ENCODE measurements around the gene ZFYVE28.
"Not testable (repeated sequence)": the region's sequence is repeated elsewhere in the genome, so short reads cannot be mapped to it uniquely, and the experiment has no call there.

ZFYVE28 gene

DNA sequence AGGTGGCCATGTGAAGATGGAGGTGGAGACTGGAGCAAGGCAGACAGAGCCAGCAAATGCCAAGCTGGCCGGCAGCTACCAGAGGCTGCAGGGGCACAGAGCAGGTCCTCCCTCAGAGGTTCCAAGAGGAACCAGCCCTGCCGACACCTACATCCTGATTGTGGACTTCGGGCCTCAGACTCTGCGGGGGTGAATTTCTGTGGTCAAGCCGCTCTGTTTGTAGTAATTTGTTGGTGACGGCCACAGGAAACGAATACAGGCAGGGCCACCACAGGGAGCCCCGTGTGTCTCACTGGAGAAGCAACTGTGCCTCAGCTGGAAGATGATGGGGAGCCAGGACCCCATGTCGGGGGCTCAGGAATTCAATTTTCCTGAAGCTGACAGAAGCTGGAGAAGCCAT lies 28.3 kb downstream of the ZFYVE28 start:
- DNase-seq (ENCODE audit: low spot score): no peak

GRCh38 chr4:2389691-2390090 lies 28.8 kb downstream of the ZFYVE28 start:
- no peak for DNase-seq (ENCODE audit: low spot score)

DNA sequence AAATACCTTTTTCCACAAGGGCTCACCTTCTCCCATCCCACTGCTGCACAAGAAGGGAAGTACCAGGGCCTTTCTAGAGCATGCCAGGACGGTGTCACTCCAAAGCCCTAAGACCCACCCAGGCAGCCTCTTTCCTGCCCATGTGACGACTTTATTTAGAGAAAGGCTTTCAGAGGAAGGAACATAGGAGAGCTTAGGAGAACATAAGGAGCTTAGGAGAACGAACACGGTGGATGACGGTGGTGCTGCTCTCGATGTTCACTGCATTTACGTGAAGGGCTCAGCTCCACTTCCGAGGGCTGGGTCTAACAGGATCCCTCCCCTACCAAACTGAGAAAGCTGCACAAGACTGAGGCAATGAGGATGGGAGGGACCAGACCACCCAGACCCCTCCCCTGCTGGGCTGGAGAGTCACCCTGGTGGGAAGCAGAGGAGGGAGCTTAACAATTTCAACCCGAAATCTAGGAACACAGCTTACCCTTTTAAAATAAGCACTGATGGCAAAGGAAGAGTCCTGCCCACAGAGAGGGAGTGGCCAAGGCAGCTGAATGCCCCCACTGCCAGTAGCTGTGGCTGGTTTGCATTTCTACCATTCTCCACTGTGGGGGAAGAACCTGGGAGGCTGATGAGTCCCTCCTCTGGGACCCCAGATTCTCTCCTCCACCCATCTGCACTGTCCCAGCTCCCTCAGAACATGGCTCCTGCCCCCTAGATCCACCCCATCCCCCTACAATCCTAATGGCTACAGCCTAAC lies 29.8 kb downstream of the ZFYVE28 start:
- no peak for DNase-seq (ENCODE audit: low spot score)

DNA sequence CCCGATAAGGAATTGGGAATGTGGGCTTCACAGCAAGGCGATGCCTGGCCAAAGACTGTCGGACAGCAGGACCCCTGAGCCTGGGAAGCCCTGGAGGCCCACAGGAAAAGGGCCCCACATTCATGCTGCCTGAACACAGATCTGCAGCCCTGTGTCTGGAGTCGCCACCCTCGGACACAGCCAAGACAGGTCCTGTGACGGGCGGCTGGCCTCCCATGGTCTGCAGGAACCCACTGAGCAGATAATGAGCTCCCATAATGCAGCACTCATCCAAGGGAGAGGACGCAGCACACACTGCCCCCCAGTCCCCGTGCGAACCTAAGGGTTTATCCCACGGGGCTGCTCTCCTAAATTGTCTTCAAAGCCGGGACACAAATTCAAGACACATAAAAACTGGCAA lies 30.6 kb downstream of the ZFYVE28 start:
- no peak for DNase-seq (ENCODE audit: low spot score)

DNA sequence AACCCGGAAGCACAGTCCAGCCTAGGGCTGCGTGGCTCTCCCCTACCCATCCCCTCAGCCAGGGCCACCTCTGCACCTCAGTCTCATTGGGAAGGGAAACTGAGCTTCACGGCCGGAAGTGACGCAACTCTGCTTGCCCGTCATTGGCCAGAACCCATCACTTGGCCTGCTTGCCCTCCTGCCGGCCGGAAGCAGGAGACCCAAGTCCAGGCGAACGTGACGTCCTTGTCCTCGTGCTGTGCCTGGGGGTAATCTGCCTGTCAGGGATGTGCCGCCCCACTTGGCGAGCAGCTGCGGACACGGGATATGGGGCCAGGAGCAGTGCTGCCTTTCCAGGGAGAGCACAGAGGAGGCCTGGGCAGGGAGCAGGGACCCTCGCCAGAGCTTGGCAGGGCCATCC lies 31.2 kb downstream of the ZFYVE28 start:
- DNase-seq (ENCODE audit: low spot score): no peak

- DNase-seq (ENCODE audit: low spot score): no peak
These were observed 31.7 kb downstream of the ZFYVE28 start for GRCh38 chr4:2386717-2387116.

DNA sequence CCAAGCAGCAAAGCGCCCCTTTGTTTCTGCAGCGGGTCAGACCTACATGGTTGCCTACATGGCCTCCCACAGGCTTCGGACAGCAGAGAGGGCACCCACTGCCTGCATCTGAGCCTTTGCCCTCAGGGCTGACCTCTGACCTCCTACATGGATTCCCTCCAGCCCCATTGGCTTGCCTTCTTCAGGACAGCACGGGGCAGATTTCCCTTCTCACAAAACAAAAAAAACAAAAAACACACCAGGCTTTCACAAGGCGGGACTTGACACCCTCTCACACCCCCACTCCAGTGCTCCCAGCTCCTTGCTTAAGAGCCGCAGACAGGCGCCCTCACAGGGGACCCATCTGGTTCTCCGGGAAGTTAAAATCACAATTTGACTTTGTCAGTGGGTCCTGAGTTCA lies 32.9 kb downstream of the ZFYVE28 start:
- DNase-seq (ENCODE audit: low spot score): no peak

DNA sequence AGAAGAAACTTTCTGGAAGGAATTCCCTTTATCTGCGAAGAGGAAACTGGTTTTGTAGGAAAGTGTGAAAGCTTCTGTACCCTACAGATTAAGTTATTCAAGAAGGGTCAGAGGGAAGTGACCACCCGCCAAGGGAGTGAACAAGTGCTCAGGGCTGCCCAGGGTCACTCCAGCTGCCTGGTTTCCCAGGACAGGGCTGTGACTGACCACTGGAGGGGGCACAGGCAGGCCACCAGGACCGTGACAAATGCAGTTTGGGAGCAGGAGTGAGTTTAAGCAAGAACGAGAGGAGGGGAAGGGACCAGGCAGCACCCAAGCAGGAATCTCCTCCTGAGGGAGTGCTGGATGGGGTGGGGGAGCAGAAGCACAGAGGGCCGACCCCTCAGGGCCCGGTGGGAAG lies 34.2 kb downstream of the ZFYVE28 start:
- DNase-seq (ENCODE audit: low spot score): no peak

- DNase-seq (ENCODE audit: low spot score): no peak
These were observed 34.7 kb downstream of the ZFYVE28 start for GRCh38 chr4:2383760-2384159.

DNA sequence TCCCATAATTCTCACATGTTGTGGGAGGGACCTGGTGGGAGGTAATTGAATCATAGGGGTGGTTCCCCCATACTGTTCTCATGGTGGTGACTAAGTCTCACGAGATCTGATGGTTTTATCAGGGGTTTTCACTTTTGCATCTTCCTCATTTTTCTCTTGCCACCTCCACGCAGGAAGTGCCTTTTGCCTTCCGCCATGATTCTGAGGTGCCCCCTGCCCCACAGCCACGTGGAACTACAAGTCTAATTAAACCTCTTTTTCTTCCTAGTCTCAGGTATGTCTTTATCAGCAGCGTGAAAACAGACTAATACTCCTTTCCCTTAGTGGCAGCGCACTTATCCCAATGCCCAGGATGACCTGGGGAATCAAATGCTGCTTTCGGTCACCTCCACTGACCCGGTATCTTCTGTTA lies 35.2 kb downstream of the ZFYVE28 start:
- not testable (repeated sequence) for DNase-seq (ENCODE audit: low spot score)

GRCh38 chr4:2382769-2383202 lies 35.7 kb downstream of the ZFYVE28 start:
- not testable (repeated sequence) for DNase-seq (ENCODE audit: low spot score)

GRCh38 chr4:2380589-2380988 lies 37.9 kb downstream of the ZFYVE28 start:
- DNase-seq (ENCODE audit: low spot score): not testable (repeated sequence)

DNA sequence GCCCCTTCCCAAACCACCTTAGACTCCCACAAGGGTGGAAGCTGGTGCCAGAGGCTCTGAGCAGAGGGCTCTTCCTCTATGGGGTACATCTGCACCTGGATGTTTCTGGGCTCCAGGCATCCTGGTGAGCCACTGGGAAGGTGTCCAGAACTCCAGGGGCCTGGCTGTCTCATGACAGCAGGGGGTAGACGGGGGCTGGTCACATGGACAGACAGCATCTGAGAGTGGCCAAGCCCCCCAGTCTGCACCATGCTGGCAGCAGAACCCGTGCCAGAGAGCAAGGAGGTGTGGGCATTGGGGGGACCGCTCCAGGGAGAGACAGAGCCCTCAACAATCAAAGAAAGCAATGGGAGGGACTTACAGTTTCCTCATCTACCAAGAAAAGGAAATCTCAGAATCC lies 39.5 kb downstream of the ZFYVE28 start:
- DNase-seq (ENCODE audit: low spot score): no peak

- DNase-seq (ENCODE audit: low spot score): no peak
These were observed 40.0 kb downstream of the ZFYVE28 start for GRCh38 chr4:2378401-2378800.

DNA sequence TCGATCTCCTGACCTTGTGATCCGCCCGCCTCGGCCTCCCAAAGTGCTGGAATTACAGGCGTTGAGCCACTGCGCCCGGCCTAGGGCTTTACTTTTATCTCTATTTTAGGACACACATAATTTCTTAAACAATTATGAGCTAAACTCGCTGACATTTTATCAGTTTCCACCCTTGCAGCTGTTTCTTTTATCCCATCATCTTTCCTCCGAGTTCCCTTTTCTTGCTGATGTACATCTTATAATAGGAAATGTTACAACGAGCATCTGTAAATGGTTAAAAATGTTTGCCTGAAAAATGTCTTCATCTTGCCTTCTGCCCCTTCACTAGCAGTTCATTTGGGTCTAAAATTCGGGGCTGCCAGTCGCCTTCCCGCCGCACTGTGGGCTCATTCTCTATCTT lies 41.2 kb downstream of the ZFYVE28 start:
- DNase-seq (ENCODE audit: low spot score): no peak

DNA sequence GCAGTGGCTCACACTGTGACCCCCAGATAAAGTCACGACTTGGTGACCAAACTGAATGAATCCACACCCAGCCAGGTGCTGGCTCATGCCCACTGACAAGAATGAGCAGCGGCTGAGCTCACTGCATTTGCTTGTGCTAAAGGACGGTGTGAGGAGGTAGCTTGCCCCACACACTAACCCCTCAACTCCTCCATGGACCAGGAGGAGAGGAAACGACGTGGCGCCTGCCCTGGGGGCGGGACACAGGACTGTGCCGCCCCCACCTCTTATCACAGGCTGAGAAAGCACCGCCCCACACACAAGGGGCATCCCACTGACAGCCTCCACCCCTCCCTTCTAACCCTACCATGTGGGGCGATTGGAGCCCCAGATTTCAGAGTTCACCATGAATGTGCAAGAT lies 43.0 kb downstream of the ZFYVE28 start:
- DNase-seq (ENCODE audit: low spot score): no peak

DNA sequence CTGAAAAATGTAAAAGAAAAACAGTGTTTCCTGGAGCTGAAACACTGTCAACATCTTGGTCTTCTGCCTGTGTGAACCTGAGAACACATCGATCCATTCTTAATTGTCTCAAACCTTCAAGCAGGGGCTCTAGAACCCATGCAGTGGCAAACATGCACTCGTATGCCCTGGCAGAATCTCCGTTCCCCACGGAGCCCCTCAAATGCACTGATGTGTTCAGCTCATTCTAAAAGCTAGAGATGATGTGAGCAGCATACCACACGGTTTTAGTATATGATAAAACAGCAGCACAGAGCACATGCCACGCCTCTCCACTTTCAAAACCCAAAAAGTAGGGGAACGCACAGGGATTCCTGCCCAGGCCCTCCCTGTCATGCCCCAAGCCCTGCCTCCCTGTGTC lies 44.9 kb downstream of the ZFYVE28 start:
- no peak for DNase-seq (ENCODE audit: low spot score)

GRCh38 chr4:2372488-2373030 lies 45.9 kb downstream of the ZFYVE28 start:
- DNase-seq (ENCODE audit: low spot score): no peak

GRCh38 chr4:2371765-2372487 lies 46.5 kb downstream of the ZFYVE28 start:
- DNase-seq (ENCODE audit: low spot score): no peak

DNA sequence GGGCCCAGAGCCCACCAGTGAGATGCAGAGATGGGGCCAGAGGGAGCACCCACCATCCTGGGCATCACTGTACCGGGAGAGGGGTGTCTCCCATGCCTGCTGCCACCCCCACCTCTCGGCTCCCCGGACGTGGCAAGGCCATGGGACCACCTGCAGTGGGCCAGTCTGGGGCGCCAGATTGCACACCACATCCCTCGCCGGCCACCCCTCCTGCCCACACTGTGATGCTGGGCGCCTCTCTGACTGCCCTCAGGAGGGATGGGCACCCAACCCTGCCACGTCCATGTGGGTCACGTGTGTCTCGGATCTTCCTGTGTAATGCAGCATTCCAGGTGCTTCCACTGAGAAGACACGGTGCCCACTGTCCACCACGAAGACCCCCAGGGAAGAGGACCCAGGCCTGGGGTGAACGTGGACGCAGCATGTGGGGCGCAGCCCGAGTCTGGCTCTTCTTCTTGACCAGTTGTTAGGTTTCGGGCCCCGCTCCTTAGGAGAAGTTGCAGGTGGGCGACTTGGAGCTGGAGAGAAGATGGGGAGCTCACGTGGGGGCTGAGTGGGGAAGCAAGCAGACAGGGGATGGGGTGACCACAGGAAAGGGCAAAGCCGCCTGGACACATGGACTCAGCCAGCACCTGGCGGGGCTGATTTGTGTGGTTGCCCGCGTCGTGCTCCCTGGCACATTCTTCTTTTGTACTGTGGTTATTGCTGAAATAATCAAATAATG lies 47.7 kb downstream of the ZFYVE28 start:
- no peak for DNase-seq (ENCODE audit: low spot score)

DNA sequence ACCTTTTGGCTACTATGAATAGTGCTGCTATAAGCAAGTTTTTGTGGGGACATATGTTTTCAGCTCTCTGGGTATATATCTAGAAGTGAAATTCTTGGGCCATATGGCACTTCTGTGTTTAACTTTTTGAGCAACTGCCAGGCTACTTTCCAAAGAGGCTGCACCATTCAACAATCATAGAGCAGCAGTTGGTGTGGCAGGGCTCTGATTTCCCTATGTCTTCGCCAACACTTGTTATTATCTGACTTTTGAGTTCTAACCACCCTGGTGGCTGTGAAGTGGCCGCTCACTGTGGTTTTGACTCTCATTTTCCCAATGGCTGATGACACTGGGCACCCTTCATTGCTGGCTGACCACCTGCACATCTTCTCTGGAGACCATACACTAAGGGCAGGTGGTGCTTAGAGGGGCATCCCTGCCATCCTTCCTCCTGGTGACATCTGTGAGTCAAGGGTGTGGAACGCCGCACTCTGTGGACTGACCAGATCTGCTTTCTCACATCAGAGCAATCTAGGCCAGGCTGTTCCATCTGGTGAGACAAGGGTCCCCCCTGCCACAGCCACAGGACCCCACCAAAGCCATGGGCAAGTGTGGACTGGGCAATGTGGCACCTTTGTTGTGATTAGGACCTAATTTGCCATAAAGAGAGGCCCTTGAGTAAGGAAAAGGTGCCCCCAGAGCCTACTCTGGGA lies 49.6 kb downstream of the ZFYVE28 start:
- DNase-seq (ENCODE audit: low spot score): no peak

GRCh38 chr4:2367626-2368025 lies 50.8 kb downstream of the ZFYVE28 start:
- no peak for DNase-seq (ENCODE audit: low spot score)

Data from hematopoietic multipotent progenitor cell treated with erythropoietin and hydrocortisone succinate and interleukin-3 and kit ligand, for 15 days (in vitro differentiated cells).